Measurements from ENCODE around the gene EFL1. TPM values are rescaled to one million over a fixed set of nuclear protein-coding genes. Genes with fewer than 3 reads are reported as not detected.
"Not testable (repeated sequence)": the region's sequence is repeated elsewhere in the genome, so short reads cannot be mapped to it uniquely, and the experiment has no call there.

Gene EFL1
- total RNA-seq, 1 donor from 2014 or later: 13.8 TPM

- intact Hi-C loops (cut with DNase I); H3K9me3 ChIP-seq; H3K27me3 ChIP-seq; H3K27ac ChIP-seq; DNase-seq; H3K4me3 ChIP-seq; H3K4me1 ChIP-seq: not testable (repeated sequence)
- peaks cover 29% of the 10 kb centered on the region for H3K36me3 ChIP-seq
- ATAC-seq: peak; percentile 13
- peak; percentile 8 for TF ChIP-seq CTCF (IDR thresholded peaks at IDR 0.05)
These were observed 41.0 kb downstream of the EFL1 start for GRCh38 chr15:82221535-82221934.

DNA sequence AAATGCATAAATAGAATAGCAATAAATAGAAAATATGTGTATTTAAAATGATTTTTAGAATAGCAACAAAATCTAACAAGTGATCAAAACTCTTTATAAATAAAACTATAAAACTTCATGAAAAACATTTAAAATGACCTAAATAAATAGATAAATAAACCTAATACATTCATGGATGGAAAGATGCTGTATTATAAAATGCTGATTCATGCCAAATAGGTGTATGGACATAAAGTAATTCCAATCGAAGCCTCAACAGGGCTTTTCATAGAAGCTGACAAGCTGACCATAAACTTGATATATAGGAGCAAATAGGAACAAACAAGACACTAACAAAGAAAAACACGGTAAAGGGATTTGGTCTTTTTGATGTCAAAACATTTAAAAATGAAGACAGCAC is 46.4 kb downstream of the EFL1 start:
- ATAC-seq; H3K4me3 ChIP-seq; H3K27ac ChIP-seq; H3K4me1 ChIP-seq; intact Hi-C loops (cut with DNase I); H3K9me3 ChIP-seq; H3K27me3 ChIP-seq; DNase-seq: not testable (repeated sequence)
- peaks cover 40% of the 10 kb centered on the region for H3K36me3 ChIP-seq

DNA sequence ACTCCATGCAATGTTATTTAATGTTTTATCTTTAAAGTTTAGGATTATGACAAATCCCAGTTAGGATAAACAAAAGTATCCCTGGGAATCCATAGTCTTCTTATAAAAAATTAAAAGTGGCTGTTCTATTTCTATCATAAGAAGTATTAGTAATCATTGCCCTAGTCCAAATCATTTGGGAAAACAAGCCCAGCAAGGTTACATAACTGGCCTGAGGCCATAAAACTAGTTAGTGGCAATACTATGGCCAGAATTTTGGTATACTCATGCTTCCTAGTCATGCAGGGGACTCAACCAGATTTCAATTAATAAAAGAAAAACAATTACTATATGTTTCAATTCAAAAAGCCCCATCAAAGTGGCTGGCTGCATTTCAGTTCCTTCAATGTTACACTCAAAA is 50.3 kb downstream of the EFL1 start:
- H3K27me3 ChIP-seq; DNase-seq; H3K4me1 ChIP-seq; intact Hi-C loops (cut with DNase I); ATAC-seq; H3K9me3 ChIP-seq; H3K27ac ChIP-seq; H3K4me3 ChIP-seq: not testable (repeated sequence)
- H3K36me3 ChIP-seq: peaks cover 19% of the 10 kb centered on the region

DNA sequence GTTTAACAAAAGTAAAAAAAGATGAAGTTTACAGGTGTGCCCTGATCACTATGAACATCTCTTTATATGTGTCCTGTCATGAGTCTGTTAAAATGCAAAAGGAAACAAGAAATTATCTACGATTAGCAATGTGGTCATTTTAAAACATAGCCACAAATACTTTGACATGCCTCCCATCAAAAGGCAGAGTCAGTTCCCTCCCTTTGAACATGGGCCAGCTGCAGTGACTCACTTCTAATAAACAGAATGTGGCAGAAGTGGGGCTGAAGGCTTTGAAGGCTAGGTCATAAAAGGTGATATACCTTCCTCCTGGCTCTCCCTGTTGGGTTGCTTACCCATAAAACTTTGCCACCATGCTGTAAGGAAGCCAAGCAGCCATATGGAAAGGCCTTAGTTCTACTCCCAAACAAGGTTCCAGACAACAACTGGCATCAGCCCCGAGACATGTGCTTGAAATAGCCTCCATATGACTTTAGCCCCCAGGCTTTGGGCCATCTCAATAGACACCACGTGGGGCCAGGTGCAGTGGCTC is 52.4 kb downstream of the EFL1 start:
- H3K9me3 ChIP-seq; DNase-seq; H3K4me3 ChIP-seq; H3K4me1 ChIP-seq; ATAC-seq; intact Hi-C loops (cut with DNase I); H3K27me3 ChIP-seq; H3K27ac ChIP-seq: not testable (repeated sequence)
- H3K36me3 ChIP-seq: peaks cover 19% of the 10 kb centered on the region

DNA sequence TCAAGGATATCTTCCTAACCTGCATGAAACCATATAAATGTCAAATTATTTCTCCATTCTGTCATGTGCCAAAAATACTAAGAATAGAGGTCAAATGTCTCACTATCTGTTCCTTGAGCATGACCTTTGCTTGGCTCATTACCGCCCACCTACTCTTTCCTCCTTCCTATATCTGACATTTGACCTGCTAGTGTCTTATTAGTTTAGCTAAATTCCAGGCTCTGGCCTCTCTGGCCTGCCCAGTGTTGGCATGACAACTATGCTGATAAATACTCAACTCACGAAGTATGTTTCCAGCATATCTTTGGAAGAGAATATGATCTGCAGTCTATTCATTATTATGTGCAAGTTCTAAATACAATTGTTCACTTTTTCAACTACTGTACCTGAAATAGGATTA is 58.0 kb downstream of the EFL1 start:
- H3K27ac ChIP-seq; H3K4me1 ChIP-seq; intact Hi-C loops (cut with DNase I); H3K36me3 ChIP-seq; H3K27me3 ChIP-seq; H3K9me3 ChIP-seq; DNase-seq; H3K4me3 ChIP-seq: not testable (repeated sequence)
- ATAC-seq: peak; percentile 58

DNA sequence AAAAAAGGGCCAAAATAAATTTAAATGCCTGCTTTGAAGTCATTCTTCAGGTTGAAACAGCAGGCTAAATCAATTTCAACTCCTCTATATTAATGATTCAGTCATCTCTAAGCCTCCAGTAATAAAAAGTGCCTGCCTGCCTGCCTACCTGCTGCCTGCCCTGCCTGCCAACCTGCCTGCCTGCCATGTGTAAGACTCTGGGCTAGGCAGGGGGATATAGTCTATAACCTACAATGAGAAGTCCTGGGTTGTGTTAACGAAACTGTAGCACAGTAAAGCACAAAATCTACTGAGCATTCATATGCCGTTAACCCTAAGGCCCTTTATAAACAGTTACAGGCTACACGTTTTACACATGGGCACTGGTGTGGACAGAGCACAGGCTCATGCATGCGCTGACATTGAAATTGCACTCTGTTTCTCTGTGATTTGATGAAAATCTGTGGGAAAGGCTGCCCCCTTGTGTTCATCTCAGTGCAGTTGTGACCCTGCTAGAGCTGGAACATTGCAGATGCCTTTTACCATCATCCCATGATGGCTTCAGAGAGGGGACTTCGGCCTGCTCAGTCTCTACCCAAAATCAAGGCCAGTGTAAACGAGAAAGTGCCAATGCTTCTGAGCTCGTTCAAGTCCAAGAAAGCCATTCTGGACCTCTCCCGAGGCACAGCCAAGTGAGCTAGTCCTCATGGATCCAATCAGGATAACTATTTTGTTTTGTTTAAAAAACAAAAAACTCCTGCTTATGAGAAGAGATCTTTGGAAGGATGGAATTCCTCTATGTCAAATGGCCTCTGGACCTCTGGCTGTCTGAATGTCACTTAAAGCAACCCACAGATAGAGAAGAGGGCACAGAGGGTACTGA is 64.6 kb downstream of the EFL1 start:
- no peak overlapping the region for H3K27ac ChIP-seq
- no peaks in the 10 kb centered on the region for H3K27me3 ChIP-seq
- intact Hi-C loops (cut with DNase I): no loop called here
- H3K9me3 ChIP-seq: no peaks in the 10 kb centered on the region
- H3K36me3 ChIP-seq: no peaks in the 10 kb centered on the region
- no peaks in the 10 kb centered on the region for H3K4me1 ChIP-seq
- DNase-seq (no peak), ATAC-seq (peak; percentile 92)
- TF ChIP-seq CTCF (IDR thresholded peaks at IDR 0.05): peak; percentile 81
- no peak overlapping the region for H3K4me3 ChIP-seq

DNA sequence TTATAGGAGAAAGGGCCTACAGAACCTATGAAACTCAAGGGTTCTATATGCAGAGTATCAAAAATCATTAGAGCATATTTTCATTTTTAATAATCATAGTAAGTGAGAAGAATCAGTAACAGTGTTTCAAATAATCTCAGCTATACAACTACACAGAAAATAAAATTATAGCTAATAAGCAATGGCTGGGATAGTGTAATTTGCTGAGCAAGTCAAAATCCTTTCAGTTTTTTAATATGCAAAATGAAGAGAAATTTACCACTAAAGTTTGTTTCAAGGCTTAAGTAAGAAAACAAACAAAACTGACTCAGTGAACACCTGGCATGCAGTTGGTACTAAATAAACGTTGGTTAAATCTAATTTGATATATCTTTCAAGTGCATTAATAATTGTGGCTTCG is 66.2 kb downstream of the EFL1 start:
- ATAC-seq (no peak), DNase-seq (no peak)
- no peak for TF ChIP-seq CTCF (IDR thresholded peaks at IDR 0.05)
- intact Hi-C loops (cut with DNase I): no loop called here
- H3K4me1 ChIP-seq: no peaks in the 10 kb centered on the region
- H3K27ac ChIP-seq: no peak overlapping the region
- H3K36me3 ChIP-seq: no peaks in the 10 kb centered on the region
- H3K27me3 ChIP-seq: no peaks in the 10 kb centered on the region
- no peak overlapping the region for H3K4me3 ChIP-seq
- no peaks in the 10 kb centered on the region for H3K9me3 ChIP-seq

- H3K4me1 ChIP-seq; DNase-seq; H3K27me3 ChIP-seq; H3K4me3 ChIP-seq; H3K27ac ChIP-seq; H3K9me3 ChIP-seq; H3K36me3 ChIP-seq; intact Hi-C loops (cut with DNase I); ATAC-seq: not testable (repeated sequence)
These were observed 66.7 kb downstream of the EFL1 start for GRCh38 chr15:82195818-82196217.

GRCh38 chr15:82194488-82194887 is 68.0 kb downstream of the EFL1 start:
- DNase-seq; H3K27me3 ChIP-seq; H3K27ac ChIP-seq; H3K36me3 ChIP-seq; ATAC-seq; intact Hi-C loops (cut with DNase I); H3K4me3 ChIP-seq; H3K4me1 ChIP-seq; H3K9me3 ChIP-seq: not testable (repeated sequence)

- H3K4me1 ChIP-seq; H3K27ac ChIP-seq; ATAC-seq; H3K9me3 ChIP-seq; H3K36me3 ChIP-seq; H3K4me3 ChIP-seq; DNase-seq; intact Hi-C loops (cut with DNase I); H3K27me3 ChIP-seq: not testable (repeated sequence)
These were observed 69.1 kb downstream of the EFL1 start for GRCh38 chr15:82193435-82193834.

DNA sequence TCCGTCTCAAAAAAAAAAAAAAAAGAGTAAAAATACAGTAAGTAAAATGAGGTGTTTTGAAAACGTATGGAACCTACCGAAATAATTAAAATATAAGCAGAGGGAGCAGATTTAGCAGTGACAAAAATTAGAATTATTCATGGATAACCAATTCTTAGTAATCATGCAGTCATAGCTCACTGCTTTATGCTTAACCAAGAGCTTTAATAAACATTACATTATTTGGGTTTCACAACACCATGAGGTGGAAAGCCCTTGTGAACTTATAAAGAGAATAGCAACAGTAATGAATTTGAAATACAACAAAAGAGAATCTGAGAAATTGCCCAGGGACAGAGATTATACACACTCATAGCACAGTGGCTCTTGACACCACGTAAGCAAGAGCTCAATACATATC is 70.1 kb downstream of the EFL1 start:
- DNase-seq; H3K4me1 ChIP-seq; H3K27me3 ChIP-seq; H3K4me3 ChIP-seq; ATAC-seq; H3K27ac ChIP-seq; intact Hi-C loops (cut with DNase I); H3K36me3 ChIP-seq; H3K9me3 ChIP-seq: not testable (repeated sequence)
